Mesendoderm (in vitro differentiated cells): Measurements from ENCODE around the gene RELB.

Source experiments
- DNase-seq: peaks from one replicate; pipeline ENCODE4 v3.0.0; 2013
- H2AK5ac ChIP-seq: 2 replicates; pipeline ENCODE4 v1.6.1; 2013; ENCODE audit warnings: low read length, inconsistent platforms
- H2BK120ac ChIP-seq: 2 replicates; pipeline ENCODE4 v1.6.1; 2013; ENCODE audit warnings: low read depth, mild to moderate bottlenecking, low read length, moderate library complexity, mixed read lengths
- H2BK15ac ChIP-seq: replicated peaks from 2 replicates; pipeline ENCODE4 v1.6.1; 2013; ENCODE audit warnings: low read depth, mild to moderate bottlenecking, moderate library complexity
- H2BK5ac ChIP-seq: 2 replicates; pipeline ENCODE4 v1.6.1; 2013; ENCODE audit warnings: low read length, inconsistent platforms
- H3K18ac ChIP-seq: 2 replicates; pipeline ENCODE4 v1.6.1; 2013; ENCODE audit warnings: mild to moderate bottlenecking, low read length, mixed read lengths
- H3K23ac ChIP-seq: one replicate; pipeline ENCODE4 v1.6.1; 2013; ENCODE audit warnings: low read length
- H3K27ac ChIP-seq: 2 replicates; pipeline ENCODE4 v1.5.1; 2013; ENCODE audit warnings: low read depth, mild to moderate bottlenecking, inconsistent platforms, low read length, moderate library complexity
- H3K27me3 ChIP-seq: 2 replicates; pipeline ENCODE4 v1.6.1; 2013; ENCODE audit warnings: low read length, control low read depth, mild to moderate bottlenecking, inconsistent platforms; ENCODE audit not compliant: insufficient read depth, poor library complexity
- H3K36me3 ChIP-seq: 2 replicates; pipeline ENCODE4 v1.6.1; 2013; ENCODE audit warnings: low read length, inconsistent platforms; ENCODE audit not compliant: control insufficient read depth, insufficient read depth
- H3K4ac ChIP-seq: one replicate; pipeline ENCODE4 v1.6.1; 2013; ENCODE audit warnings: low read depth, mild to moderate bottlenecking, low read length, moderate library complexity
- H3K4me1 ChIP-seq: 2 replicates; pipeline ENCODE4 v1.6.1; 2013; ENCODE audit warnings: low read depth, low read length, inconsistent platforms; ENCODE audit not compliant: control insufficient read depth
- H3K4me2 ChIP-seq: 2 replicates; pipeline ENCODE4 v1.6.1; 2013; ENCODE audit warnings: low read length
- H3K4me3 ChIP-seq: 2 replicates; pipeline ENCODE4 v1.5.1; 2013; ENCODE audit warnings: mild to moderate bottlenecking, low read length
- H3K56ac ChIP-seq: one replicate; pipeline ENCODE4 v1.6.1; 2013; ENCODE audit warnings: low read length
- H3K79me1 ChIP-seq: 2 replicates; pipeline ENCODE4 v1.6.1; 2013; ENCODE audit warnings: low read length, inconsistent platforms
- H3K79me2 ChIP-seq: 2 replicates; pipeline ENCODE4 v1.6.1; 2013; ENCODE audit warnings: mild to moderate bottlenecking, low read length; ENCODE audit not compliant: control insufficient read depth, insufficient read depth
- H3K9ac ChIP-seq: 2 replicates; pipeline ENCODE4 v1.6.1; 2013; ENCODE audit warnings: low read length, inconsistent platforms
- H4K5ac ChIP-seq: one replicate; pipeline ENCODE4 v1.6.1; 2013; ENCODE audit warnings: low read length
- H4K8ac ChIP-seq: one replicate; pipeline ENCODE4 v1.6.1; 2013; ENCODE audit warnings: low read depth, mild to moderate bottlenecking, control low read depth, low read length, moderate library complexity
- WGBS: extraction: QIAGEN DNeasy Blood & Tissue Kit; methylation state at CpG from one replicate; pipeline ENCODE4 v1.1.7; 2013; ENCODE audit warnings: low lambda C conversion rate, missing lambda C conversion rate; ENCODE audit not compliant: insufficient coverage; ENCODE audit errors: extremely low coverage; 5-methylcytosine and 5-hydroxymethylcytosine counted together

The RELB gene

DNA sequence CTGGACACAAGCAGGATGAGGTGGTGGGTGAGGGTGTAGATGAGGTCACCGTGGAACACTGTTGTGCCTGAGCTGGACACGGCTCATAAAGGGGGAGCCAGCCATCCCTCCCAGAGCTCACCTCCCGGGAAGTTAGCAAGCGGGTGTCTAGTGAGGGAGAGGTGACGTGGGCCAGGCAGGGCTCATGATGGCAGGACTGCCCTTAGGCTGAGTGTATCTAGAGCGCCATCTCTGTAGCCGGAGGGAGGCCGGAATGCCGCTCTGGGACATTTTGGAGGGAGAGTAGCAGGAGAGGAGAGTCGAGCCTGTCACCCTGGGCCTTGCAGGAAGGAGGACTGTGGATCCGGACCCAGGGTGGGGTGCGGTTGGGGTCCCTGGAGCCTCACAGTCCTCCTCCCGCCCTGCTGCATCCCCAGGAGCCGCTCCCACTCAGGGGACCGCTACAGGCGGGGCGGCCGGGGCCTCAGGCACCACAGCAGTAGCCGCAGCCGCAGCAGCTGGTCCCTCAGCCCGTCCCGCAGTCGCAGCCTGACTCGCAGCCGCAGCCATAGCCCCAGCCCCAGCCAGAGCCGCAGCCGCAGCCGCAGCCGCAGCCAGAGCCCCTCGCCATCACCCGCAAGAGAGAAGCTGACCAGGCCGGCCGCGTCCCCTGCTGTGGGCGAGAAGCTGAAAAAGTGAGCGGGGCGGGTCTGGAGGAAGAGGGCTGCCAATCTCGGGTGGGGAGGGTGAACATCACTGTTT lies 65.8 kb downstream of the RELB start:
- Histone ChIP-seq H3K23ac (no peak overlapping the region), H4K5ac (no peak overlapping the region), H3K4me3 (no peak overlapping the region), H3K56ac (no peak overlapping the region), H3K4ac (no peak overlapping the region), H3K18ac (no peak overlapping the region), H2BK5ac (no peak overlapping the region), H4K8ac (no peak overlapping the region), H3K36me3 (peaks cover 17% of the 10 kb centered on the region), H3K9ac (no peak overlapping the region), H2BK120ac (no peak overlapping the region), H3K79me2 (no peaks in the 10 kb centered on the region), H3K4me1 (no peaks in the 10 kb centered on the region), H2BK15ac (no peak overlapping the region), H3K27me3 (no peaks in the 10 kb centered on the region), H3K27ac (no peak overlapping the region), H3K4me2 (no peak overlapping the region), H3K79me1 (peaks cover 3% of the 10 kb centered on the region), H2AK5ac (no peak overlapping the region)
- no CpG with 5 or more reads among the region's 38 CpGs for WGBS
- no peak for DNase-seq

DNA sequence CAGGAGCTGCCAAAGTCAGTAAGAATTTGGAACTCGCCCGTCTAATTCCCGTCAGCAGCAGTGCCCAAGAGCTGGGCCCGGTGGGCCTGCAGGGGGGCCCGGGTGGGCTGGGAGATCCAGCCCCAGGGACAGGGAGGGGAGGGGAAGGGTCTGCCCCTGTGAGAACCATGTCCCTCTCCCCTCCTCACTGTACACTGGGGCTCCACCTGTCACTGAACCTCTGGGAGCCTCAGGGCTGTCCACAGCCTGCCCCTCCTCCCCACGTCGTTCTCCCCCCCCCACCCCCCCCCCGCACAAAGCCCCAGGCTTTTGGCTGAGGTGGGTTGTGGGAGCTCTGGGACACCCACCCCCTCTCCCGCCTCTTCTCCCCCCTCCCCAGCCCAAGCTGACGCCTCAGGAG lies 66.8 kb downstream of the RELB start:
- H3K18ac ChIP-seq, result no peak overlapping the region
- H3K27me3 ChIP-seq, result no peaks in the 10 kb centered on the region
- H2AK5ac ChIP-seq, result no peak overlapping the region
- H2BK15ac ChIP-seq, result no peak overlapping the region
- peaks cover 3% of the 10 kb centered on the region for H3K79me1 ChIP-seq
- no peak overlapping the region for H3K27ac ChIP-seq
- no peak overlapping the region for H4K8ac ChIP-seq
- H3K9ac ChIP-seq, result no peak overlapping the region
- H3K79me2 ChIP-seq, result no peaks in the 10 kb centered on the region
- no peak overlapping the region for H3K56ac ChIP-seq
- H4K5ac ChIP-seq, result no peak overlapping the region
- no CpG with 5 or more reads among the region's 10 CpGs for WGBS
- H2BK5ac ChIP-seq, result no peak overlapping the region
- no peak overlapping the region for H3K4me3 ChIP-seq
- H3K4ac ChIP-seq, result no peak overlapping the region
- H2BK120ac ChIP-seq, result no peak overlapping the region
- H3K36me3 ChIP-seq, result peaks cover 16% of the 10 kb centered on the region
- H3K4me1 ChIP-seq, result no peaks in the 10 kb centered on the region
- no peak overlapping the region for H3K23ac ChIP-seq
- DNase-seq, result no peak
- no peak overlapping the region for H3K4me2 ChIP-seq

DNA sequence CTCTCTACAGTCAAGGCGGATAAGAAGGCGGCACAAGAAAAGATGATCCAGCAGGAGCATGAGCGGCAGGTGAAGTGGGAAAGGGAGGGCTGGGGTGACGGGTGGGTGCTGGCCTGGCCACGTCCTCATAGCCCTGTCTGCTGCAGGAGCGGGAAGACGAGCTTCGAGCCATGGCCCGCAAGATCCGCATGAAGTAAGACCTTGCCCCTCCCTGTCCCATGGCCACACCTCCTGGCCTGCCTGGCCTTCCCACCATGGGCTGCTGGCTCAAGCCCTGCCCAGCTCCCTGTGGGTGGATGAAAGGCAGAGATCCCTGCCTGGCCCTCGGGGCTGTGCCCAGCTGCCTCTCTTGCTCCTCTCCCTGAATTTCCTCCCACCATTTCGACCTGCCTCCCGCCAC lies 67.8 kb downstream of the RELB start:
- Histone ChIP-seq H3K4me1 (no peaks in the 10 kb centered on the region), H4K5ac (no peak overlapping the region), H3K4me3 (no peak overlapping the region), H2AK5ac (no peak overlapping the region), H3K27me3 (no peaks in the 10 kb centered on the region), H3K4me2 (no peak overlapping the region), H3K18ac (no peak overlapping the region), H3K4ac (no peak overlapping the region), H3K27ac (no peak overlapping the region), H3K79me1 (peaks cover 3% of the 10 kb centered on the region), H4K8ac (no peak overlapping the region), H2BK120ac (no peak overlapping the region), H2BK15ac (no peak overlapping the region), H3K56ac (no peak overlapping the region), H3K79me2 (no peaks in the 10 kb centered on the region), H2BK5ac (no peak overlapping the region), H3K36me3 (peaks cover 15% of the 10 kb centered on the region), H3K23ac (no peak overlapping the region), H3K9ac (no peak overlapping the region)
- no CpG with 5 or more reads among the region's 13 CpGs for WGBS
- peak; percentile 71 for DNase-seq

DNA sequence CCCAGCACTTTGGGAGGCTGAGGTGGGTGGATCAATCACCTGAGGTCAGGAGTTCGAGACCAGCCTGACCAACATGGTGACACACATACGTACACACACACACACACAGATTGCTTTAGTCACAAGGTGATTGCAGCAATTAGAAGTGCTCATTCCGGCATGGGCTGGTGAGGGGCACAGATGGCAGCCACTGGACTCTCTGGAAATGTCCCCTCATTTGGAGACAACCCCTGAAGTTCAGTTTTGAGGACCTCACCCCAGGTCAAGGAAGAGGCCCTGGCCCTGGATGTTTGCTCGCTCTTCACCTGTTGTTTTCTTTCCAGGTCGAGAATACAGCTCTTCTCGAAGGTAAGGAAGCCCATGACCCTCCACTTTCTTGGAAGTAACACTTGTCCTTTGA lies 69.0 kb downstream of the RELB start:
- no peak overlapping the region for H3K4ac ChIP-seq
- H3K27ac ChIP-seq, result no peak overlapping the region
- no peak overlapping the region for H3K56ac ChIP-seq
- DNase-seq, result no peak
- H3K4me2 ChIP-seq, result no peak overlapping the region
- H3K4me1 ChIP-seq, result peaks cover 2% of the 10 kb centered on the region
- H3K23ac ChIP-seq, result no peak overlapping the region
- no peak overlapping the region for H2BK15ac ChIP-seq
- H2BK5ac ChIP-seq, result no peak overlapping the region
- no peak overlapping the region for H3K4me3 ChIP-seq
- no peaks in the 10 kb centered on the region for H3K27me3 ChIP-seq
- no peaks in the 10 kb centered on the region for H3K79me2 ChIP-seq
- no peak overlapping the region for H2AK5ac ChIP-seq
- H4K8ac ChIP-seq, result no peak overlapping the region
- H3K18ac ChIP-seq, result no peak overlapping the region
- WGBS, result no CpG with 5 or more reads among the region's 6 CpGs
- peaks cover 13% of the 10 kb centered on the region for H3K36me3 ChIP-seq
- no peak overlapping the region for H4K5ac ChIP-seq
- H3K79me1 ChIP-seq, result peaks cover 3% of the 10 kb centered on the region
- no peak overlapping the region for H2BK120ac ChIP-seq
- no peak overlapping the region for H3K9ac ChIP-seq

DNA sequence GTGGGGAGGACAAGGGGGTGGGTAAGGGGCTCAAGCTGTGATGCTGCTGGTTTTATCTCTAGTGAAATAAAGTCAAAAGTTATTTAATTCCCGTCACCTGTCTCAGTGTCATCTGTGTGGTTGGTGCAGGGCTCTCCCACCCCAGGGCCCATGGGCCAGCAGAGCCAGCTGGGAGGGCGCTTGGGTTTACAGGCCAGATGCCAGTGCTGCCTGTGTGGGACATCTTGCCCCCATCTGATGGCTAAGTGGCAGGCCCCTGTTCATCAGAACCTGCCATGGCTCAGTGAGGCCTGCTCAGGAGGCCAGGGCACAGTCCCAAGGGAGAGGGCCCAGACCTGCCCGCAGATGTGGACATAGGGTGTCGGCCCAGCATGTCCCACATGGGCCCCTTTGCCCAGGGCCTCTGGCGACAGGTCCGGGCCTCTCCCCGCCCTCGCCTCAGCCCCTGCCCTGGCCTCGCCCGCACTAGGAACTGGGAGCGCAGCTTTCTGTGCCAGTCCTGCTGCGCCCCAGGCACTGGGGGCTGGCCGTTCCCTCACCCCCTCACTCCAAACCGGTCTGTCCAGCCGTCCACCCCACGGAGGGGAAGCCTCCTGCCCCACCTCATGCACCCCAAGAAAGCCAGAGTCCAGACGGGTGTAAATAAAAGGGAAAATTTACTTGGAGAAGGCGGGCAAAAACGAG lies 69.7 kb downstream of the RELB start:
- Histone ChIP-seq H3K4me1 (peaks cover 2% of the 10 kb centered on the region), H3K27ac (no peak overlapping the region), H4K5ac (no peak overlapping the region), H3K79me2 (no peaks in the 10 kb centered on the region), H2BK15ac (no peak overlapping the region), H4K8ac (no peak overlapping the region), H3K27me3 (no peaks in the 10 kb centered on the region), H2BK5ac (no peak overlapping the region), H3K4me2 (no peak overlapping the region), H3K36me3 (peaks cover 13% of the 10 kb centered on the region), H3K9ac (no peak overlapping the region), H3K18ac (no peak overlapping the region), H3K4ac (no peak overlapping the region), H3K4me3 (no peak overlapping the region), H3K79me1 (peaks cover 3% of the 10 kb centered on the region), H3K56ac (no peak overlapping the region), H3K23ac (no peak overlapping the region), H2AK5ac (no peak overlapping the region), H2BK120ac (no peak overlapping the region)
- no CpG with 5 or more reads among the region's 19 CpGs for WGBS
- DNase-seq, result no peak
